SJSA1 (cell line): ENCODE data around the gene FAM222B. TPM values are rescaled to one million over a fixed set of nuclear protein-coding genes. Genes with fewer than 3 reads are reported as not detected.
A peak's percentile ranks its signal among the peaks of the same experiment; 100 is the strongest.
"Not testable (repeated sequence)": the region's sequence is repeated elsewhere in the genome, so short reads cannot be mapped to it uniquely, and the experiment has no call there.

Source experiments
- DNase-seq, 2 experiments: peaks; one replicate each; pipeline ENCODE4 v3.0.0-alpha.2; 2015 to 2020; ENCODE audit warnings: low spot score in 2 of 2, low read depth in 1 of 2
- H3K27ac ChIP-seq: fragments of 250-450 bp; sonication (Bioruptor Pico); 2 replicates; pipeline ENCODE4 v1.5.1; 2020; ENCODE audit warnings: mild to moderate bottlenecking, moderate library complexity
- H3K27me3 ChIP-seq: fragments of 250-450 bp; sonication (Bioruptor Pico); replicated peaks from 2 replicates; pipeline ENCODE4 v1.5.1; 2020; ENCODE audit warnings: mild to moderate bottlenecking, moderate library complexity
- H3K36me3 ChIP-seq: fragments of 250-450 bp; sonication (Bioruptor Pico); 2 replicates; pipeline ENCODE4 v1.5.1; 2020; ENCODE audit warnings: mild to moderate bottlenecking
- H3K4me1 ChIP-seq: fragments of 250-450 bp; sonication (Bioruptor Pico); replicated peaks from 2 replicates; pipeline ENCODE4 v1.6.1; 2021; ENCODE audit warnings: mild to moderate bottlenecking
- H3K4me3 ChIP-seq: fragments of 250-450 bp; sonication (Bioruptor Pico); 2 replicates; pipeline ENCODE4 v1.5.1; 2020; ENCODE audit warnings: mild to moderate bottlenecking
- H3K9me3 ChIP-seq: fragments of 250-450 bp; sonication (Bioruptor Pico); replicated peaks from 2 replicates; pipeline ENCODE4 v1.5.1; 2020; ENCODE audit warnings: mild to moderate bottlenecking
- total RNA-seq: library from RNA; depleted of rRNA; stranded (reverse); fragments of >200 nt; shearing (Covaris generic); gene quantifications from 2 replicates; pipeline ENCODE4 v1.2.3, GENCODE V29; 2014

Gene FAM222B
- total RNA-seq, 1 experiment from 2014 or later, result 5.2 TPM

- no peak for DNase-seq
- no peaks in the 10 kb centered on the region for H3K9me3 ChIP-seq
- no peak overlapping the region for H3K27ac ChIP-seq
- H3K36me3 ChIP-seq, result no peaks in the 10 kb centered on the region
- H3K27me3 ChIP-seq, result no peaks in the 10 kb centered on the region
- no peak overlapping the region for H3K4me3 ChIP-seq
- peaks cover 9% of the 10 kb centered on the region for H3K4me1 ChIP-seq
These were observed 105.3 kb downstream of the FAM222B start for GRCh38 chr17:28737316-28737715.

GRCh38 chr17:28735913-28736769, 106.4 kb downstream of the FAM222B start:
- H3K4me1 ChIP-seq, H3K27ac ChIP-seq, H3K9me3 ChIP-seq, H3K4me3 ChIP-seq, DNase-seq, H3K27me3 ChIP-seq, H3K36me3 ChIP-seq: not testable (repeated sequence)

GRCh38 chr17:28735242-28735722, 107.3 kb downstream of the FAM222B start:
- Histone ChIP-seq H3K9me3 (no peaks in the 10 kb centered on the region), H3K27me3 (no peaks in the 10 kb centered on the region), H3K36me3 (no peaks in the 10 kb centered on the region), H3K27ac (no peak overlapping the region), H3K4me3 (no peak overlapping the region), H3K4me1 (peaks cover 9% of the 10 kb centered on the region)
- DNase-seq, result no peak

- Histone ChIP-seq H3K27ac (no peak overlapping the region), H3K36me3 (no peaks in the 10 kb centered on the region), H3K4me1 (peaks cover 9% of the 10 kb centered on the region)
These were observed 107.8 kb downstream of the FAM222B start for GRCh38 chr17:28734712-28735241.

GRCh38 chr17:28733346-28733745, 109.2 kb downstream of the FAM222B start:
- no peak for DNase-seq
- Histone ChIP-seq H3K36me3 (no peaks in the 10 kb centered on the region), H3K4me3 (no peak overlapping the region), H3K4me1 (peaks cover 14% of the 10 kb centered on the region), H3K9me3 (no peaks in the 10 kb centered on the region), H3K27ac (0 out of 2 replicates have a peak overlapping the region, but pooled peaks have one; percentile 6), H3K27me3 (no peaks in the 10 kb centered on the region)

More at GRCh38 chr17:28734712-28735241, 107.8 kb downstream of the FAM222B start:
- Histone ChIP-seq H3K9me3 (no peaks in the 10 kb centered on the region), H3K4me3 (no peak overlapping the region), H3K27me3 (no peaks in the 10 kb centered on the region)
- DNase-seq, result no peak

GRCh38 chr17:28729950-28730330, 112.7 kb downstream of the FAM222B start:
- Histone ChIP-seq H3K4me3 (no peak overlapping the region), H3K4me1 (peaks cover 42% of the 10 kb centered on the region), H3K27ac (no peak overlapping the region), H3K27me3 (no peaks in the 10 kb centered on the region), H3K9me3 (no peaks in the 10 kb centered on the region), H3K36me3 (peaks cover 10% of the 10 kb centered on the region)
- DNase-seq, result no peak

- Histone ChIP-seq H3K27me3 (no peaks in the 10 kb centered on the region), H3K9me3 (no peaks in the 10 kb centered on the region), H3K27ac (peak within 1 kb of the TSS; percentile 87), H3K36me3 (peaks cover 21% of the 10 kb centered on the region), H3K4me1 (peaks cover 46% of the 10 kb centered on the region), H3K4me3 (peak within 1 kb of the TSS; percentile 59)
- DNase-seq, result peak; percentile 95 to 96
These were observed 114.0 kb downstream of the FAM222B start, which contains the start of gene NEK8 for GRCh38 chr17:28728364-28729200. Gene NEK8 (plus strand): TSS chr17:28728788. CDS start chr17:28728814, 26 bp downstream.

- Histone ChIP-seq H3K27ac (no peak overlapping the region), H3K36me3 (peaks cover 39% of the 10 kb centered on the region), H3K9me3 (no peaks in the 10 kb centered on the region), H3K4me1 (peaks cover 46% of the 10 kb centered on the region), H3K4me3 (peak overlapping the region; percentile 59), H3K27me3 (no peaks in the 10 kb centered on the region)
- DNase-seq, result peak; percentile 93 to 97
These were observed 115.7 kb downstream of the FAM222B start for GRCh38 chr17:28726627-28727491.

GRCh38 chr17:28726226-28726626, 116.4 kb downstream of the FAM222B start, which contains the start of gene TLCD1:
Gene TLCD1 (minus strand): TSS chr17:28726233. CDS start chr17:28726097, 136 bp downstream.
- peak within 1 kb of the TSS; percentile 59 for H3K4me3 ChIP-seq
- H3K27me3 ChIP-seq, result no peaks in the 10 kb centered on the region
- H3K4me1 ChIP-seq, result peaks cover 52% of the 10 kb centered on the region
- H3K36me3 ChIP-seq, result peaks cover 45% of the 10 kb centered on the region
- DNase-seq, result peak; percentile 73 to 91
- peak within 1 kb of the TSS; percentile 24; the same call in 1 of the 2 replicates for H3K27ac ChIP-seq
- no peaks in the 10 kb centered on the region for H3K9me3 ChIP-seq

- no peaks in the 10 kb centered on the region for H3K9me3 ChIP-seq
- peaks cover 50% of the 10 kb centered on the region for H3K36me3 ChIP-seq
- H3K4me1 ChIP-seq, result peaks cover 52% of the 10 kb centered on the region
- peak; percentile 85 to 88 for DNase-seq
- H3K27me3 ChIP-seq, result no peaks in the 10 kb centered on the region
- peak overlapping the region; percentile 59 for H3K4me3 ChIP-seq
- peak overlapping the region; percentile 24; the same call in 1 of the 2 replicates for H3K27ac ChIP-seq
These were observed 116.8 kb downstream of the FAM222B start for GRCh38 chr17:28725660-28726225.

- Histone ChIP-seq H3K27me3 (no peaks in the 10 kb centered on the region), H3K9me3 (no peaks in the 10 kb centered on the region), H3K4me1 (peaks cover 52% of the 10 kb centered on the region), H3K27ac (no peak overlapping the region), H3K36me3 (peaks cover 55% of the 10 kb centered on the region), H3K4me3 (peak overlapping the region; percentile 59)
- peak in 1 of 2 experiments; percentile 46 for DNase-seq
These were observed 117.4 kb downstream of the FAM222B start for GRCh38 chr17:28725166-28725659.

GRCh38 chr17:28724500-28725165, 118.0 kb downstream of the FAM222B start:
- no peaks in the 10 kb centered on the region for H3K9me3 ChIP-seq
- peaks cover 59% of the 10 kb centered on the region for H3K36me3 ChIP-seq
- no peak overlapping the region for H3K27ac ChIP-seq
- no peak overlapping the region for H3K4me3 ChIP-seq
- no peaks in the 10 kb centered on the region for H3K27me3 ChIP-seq
- DNase-seq, result no peak
- peaks cover 52% of the 10 kb centered on the region for H3K4me1 ChIP-seq
